ENCODE results near the gene SLC24A4.

SLC24A4 gene

DNA sequence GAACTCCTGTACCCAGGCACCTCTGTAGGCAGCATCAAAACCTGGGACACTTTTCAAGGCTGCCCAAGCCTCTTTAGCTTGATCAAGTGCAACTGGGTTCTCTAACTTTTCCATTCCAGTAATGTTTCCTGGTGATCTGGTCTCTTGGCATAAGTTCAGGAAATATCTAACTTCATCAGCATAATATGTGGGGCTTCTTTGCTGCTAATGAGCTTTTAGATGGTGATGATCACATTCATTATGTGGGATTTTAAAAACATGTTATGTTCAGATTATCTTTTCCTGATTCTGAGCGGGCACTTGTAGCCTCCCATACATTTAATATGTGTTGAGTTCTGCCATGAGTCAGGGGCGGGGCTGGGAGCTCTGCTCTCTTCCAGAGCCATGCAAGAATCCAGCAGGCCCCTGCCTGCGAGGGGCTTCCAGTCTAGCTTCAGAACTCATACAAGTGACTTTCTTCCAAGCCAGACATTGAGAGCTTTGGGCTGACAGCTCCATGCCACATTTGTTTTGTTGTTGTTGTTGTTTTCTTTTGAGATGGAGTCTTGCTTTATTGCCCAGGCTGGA is 151.1 kb downstream of the SLC24A4 start:
- TF ChIP-seq, protein P1, sequence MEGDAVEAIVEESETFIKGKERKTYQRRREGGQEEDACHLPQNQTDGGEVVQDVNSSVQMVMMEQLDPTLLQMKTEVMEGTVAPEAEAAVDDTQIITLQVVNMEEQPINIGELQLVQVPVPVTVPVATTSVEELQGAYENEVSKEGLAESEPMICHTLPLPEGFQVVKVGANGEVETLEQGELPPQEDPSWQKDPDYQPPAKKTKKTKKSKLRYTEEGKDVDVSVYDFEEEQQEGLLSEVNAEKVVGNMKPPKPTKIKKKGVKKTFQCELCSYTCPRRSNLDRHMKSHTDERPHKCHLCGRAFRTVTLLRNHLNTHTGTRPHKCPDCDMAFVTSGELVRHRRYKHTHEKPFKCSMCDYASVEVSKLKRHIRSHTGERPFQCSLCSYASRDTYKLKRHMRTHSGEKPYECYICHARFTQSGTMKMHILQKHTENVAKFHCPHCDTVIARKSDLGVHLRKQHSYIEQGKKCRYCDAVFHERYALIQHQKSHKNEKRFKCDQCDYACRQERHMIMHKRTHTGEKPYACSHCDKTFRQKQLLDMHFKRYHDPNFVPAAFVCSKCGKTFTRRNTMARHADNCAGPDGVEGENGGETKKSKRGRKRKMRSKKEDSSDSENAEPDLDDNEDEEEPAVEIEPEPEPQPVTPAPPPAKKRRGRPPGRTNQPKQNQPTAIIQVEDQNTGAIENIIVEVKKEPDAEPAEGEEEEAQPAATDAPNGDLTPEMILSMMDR (IDR thresholded peaks at IDR 0.05; ENCODE audit: low read depth, low read length), result no peak
- no peak overlapping the region for H3K4me3 ChIP-seq (ENCODE audit: low read depth, low read length)

DNA sequence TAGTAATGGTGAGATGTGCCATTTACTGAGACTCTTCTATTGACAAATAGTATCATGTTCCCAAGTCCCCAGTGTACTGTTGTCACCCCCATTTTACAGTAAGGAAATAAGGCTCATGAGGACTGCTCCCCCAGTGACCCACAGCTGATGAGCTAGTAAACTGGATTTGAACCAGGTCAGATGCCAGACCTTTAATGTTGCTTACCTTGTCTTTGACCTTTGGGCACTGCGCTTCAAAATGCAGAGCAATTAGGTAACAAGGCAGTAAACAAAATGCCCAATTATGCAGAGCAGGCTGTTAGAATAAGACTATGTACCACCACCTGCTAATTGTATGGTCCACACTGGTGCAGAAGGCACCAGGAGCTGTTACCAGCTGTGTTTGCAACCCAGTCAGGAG is 152.1 kb downstream of the SLC24A4 start:
- no peak overlapping the region for H3K4me3 ChIP-seq (ENCODE audit: low read depth, low read length)
- TF ChIP-seq, protein P1 (IDR thresholded peaks at IDR 0.05; ENCODE audit: low read depth, low read length), result no peak

DNA sequence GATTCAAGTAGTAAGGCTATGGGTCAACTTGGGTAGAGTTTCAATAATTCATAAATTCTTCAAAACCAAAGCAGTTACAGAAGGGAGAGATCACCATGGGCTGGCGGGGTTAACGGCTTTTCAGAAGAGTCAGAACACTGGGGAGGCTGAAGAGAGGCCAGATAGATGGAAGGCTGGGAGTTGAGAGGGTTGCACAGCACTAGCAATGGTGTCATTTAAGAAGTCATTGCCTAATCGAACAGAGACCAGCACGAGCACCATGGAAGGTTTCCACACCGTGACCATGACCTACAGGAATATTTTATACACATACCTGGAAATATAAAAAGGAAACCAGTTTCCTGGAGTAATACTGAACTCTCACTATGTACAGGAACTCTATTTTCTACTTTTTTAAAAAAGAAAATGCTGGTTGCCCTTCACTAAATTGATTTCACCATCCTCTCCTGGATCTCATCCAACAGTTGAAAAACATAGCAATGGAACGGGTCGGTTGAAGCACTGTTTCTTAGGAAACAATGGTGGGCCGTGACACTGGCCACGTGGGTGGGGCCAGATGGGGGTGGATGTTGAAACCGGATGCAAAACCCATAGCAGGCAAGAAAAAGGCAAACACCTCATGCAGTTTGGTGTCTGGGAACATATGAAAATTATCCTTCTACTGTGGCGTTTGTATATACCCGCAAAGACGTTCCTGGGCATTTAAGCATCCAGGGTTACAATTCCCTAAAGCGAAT is 152.7 kb downstream of the SLC24A4 start:
- TF ChIP-seq, protein P1 (IDR thresholded peaks at IDR 0.05; ENCODE audit: low read depth, low read length), result no peak
- no peak overlapping the region for H3K4me3 ChIP-seq (ENCODE audit: low read depth, low read length)

DNA sequence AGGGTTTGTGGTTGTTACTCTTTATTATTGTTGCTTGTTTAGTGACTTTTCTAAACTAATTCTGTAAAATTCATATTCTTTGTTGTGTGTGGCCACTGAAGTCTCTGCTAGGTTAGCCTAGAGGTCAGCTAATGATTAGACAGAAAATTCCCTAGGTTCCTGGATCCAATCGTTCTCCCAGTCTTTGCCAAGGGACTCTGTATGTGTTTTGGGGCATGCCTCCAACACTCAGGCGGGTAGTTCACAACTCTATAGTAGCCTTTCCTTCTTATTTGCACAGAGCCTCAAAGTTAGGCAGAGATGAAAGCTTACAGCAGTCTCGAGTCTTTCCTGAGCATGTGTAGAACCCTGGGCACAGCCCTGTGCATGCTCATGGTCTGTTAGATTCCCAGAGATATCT is 157.9 kb downstream of the SLC24A4 start:
- H3K4me3 ChIP-seq (ENCODE audit: low read depth, low read length), result no peak overlapping the region
- TF ChIP-seq, protein P1 (IDR thresholded peaks at IDR 0.05; ENCODE audit: low read depth, low read length), result no peak

DNA sequence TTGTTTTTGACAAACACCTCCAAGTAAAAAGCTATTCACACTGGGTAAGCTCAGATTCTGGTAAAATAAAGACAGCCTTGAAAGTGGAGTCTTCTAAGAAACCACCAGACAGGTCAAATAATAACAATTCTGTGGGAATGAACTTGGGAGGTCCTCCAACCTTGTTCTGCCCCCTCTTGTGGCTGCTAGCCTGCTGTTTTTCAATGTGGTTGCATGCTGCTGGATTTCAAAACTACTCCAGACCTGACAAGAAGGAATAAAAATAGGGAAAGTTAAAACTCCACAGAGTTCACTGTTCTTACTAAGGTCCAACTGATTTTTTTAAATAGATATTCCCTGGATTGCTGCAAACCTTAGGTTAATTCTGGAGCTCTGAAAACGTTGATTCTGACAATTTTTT is 158.4 kb downstream of the SLC24A4 start:
- H3K4me3 ChIP-seq (ENCODE audit: low read depth, low read length), result no peak overlapping the region
- TF ChIP-seq, protein P1 (IDR thresholded peaks at IDR 0.05; ENCODE audit: low read depth, low read length), result peak; percentile 20; the same call in 1 of the 2 replicates

DNA sequence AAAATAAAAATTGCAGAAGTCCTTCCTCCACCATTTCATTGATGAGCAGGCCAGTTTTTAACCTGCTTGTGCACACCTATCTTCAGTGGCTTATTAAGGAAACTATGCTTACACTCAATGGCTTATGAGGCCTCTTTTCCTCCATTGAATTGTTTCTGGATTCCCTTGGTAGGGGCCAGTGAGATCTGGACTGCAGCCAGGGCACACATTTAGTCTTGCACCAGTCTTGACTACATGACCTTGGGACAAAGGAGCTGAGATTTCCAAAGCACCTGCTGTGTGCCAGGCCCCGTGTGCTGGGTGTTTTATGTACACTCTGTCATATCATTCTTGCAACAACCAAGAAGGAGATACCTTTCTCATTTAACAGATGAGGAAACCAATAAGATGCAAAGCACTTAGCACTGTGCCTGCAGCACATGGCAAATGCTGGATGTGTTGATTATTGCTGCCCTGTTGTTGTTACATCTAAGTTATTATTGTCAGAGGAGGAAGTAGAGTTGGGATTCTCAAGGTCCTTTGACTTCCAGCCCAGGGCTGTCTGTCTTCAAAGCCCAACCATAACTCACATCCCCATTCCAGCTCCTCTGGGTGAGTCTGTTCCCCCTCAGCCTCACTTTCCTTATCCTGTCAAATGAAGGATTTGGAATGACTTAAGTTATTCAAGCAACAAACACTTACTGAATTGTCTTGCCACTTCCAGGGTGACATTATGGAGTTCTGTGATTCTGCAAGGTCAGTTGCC is 159.0 kb downstream of the SLC24A4 start:
- TF ChIP-seq, protein P1 (IDR thresholded peaks at IDR 0.05; ENCODE audit: low read depth, low read length), result no peak
- no peak overlapping the region for H3K4me3 ChIP-seq (ENCODE audit: low read depth, low read length)
